Suprapubic skin (tissue), 4 donors: ENCODE measurements around the gene NBEA. TPM values are rescaled to one million over a fixed set of nuclear protein-coding genes. Genes with fewer than 3 reads are reported as not detected.
"Not testable (repeated sequence)": the region's sequence is repeated elsewhere in the genome, so short reads cannot be mapped to it uniquely, and the experiment has no call there.

Experiments used
- DNase-seq, 2 donors: peaks; one replicate each; pipeline ENCODE4 v3.0.0-alpha.2; 2019; ENCODE audit warnings: low spot score in 2 of 2
- H3K27ac ChIP-seq: fragments of 200-600 bp; sonication (generic); one replicate; pipeline ENCODE4 v1.5.1; 2019
- H3K27me3 ChIP-seq: fragments of 200-600 bp; sonication (generic); one replicate; pipeline ENCODE4 v1.5.1; 2019
- H3K36me3 ChIP-seq: fragments of 200-600 bp; sonication (generic); one replicate; pipeline ENCODE4 v1.5.1; 2019
- H3K4me1 ChIP-seq: fragments of 200-600 bp; sonication (generic); one replicate; pipeline ENCODE4 v1.5.1; 2019
- H3K4me3 ChIP-seq: fragments of 200-600 bp; sonication (generic); one replicate; pipeline ENCODE4 v1.5.1; 2019; ENCODE audit warnings: mild to moderate bottlenecking
- H3K9me3 ChIP-seq: fragments of 200-600 bp; sonication (generic); one replicate; pipeline ENCODE4 v1.5.1; 2019
- EP300 ChIP-seq: sonication (generic); formaldehyde crosslinking; IDR thresholded peaks from one replicate; pipeline ENCODE4 v1.6.1; 2017; ENCODE audit warnings: antibody characterized with exemption
- POLR2A ChIP-seq, 2 donors: fragments of 450-650 bp; IDR thresholded peaks; one replicate each; pipeline ENCODE4 v1.6.1; 2017; ENCODE audit warnings: antibody characterized with exemption in 2 of 2, mild to moderate bottlenecking in 2 of 2, moderate library complexity in 2 of 2
- POLR2AphosphoS5 ChIP-seq, 3 donors: sonication (generic); formaldehyde crosslinking; IDR thresholded peaks; one replicate each; pipeline ENCODE4 v1.6.1; 2017; ENCODE audit warnings: antibody characterized with exemption in 3 of 3
- WGBS: methylation state at CpG from one replicate; pipeline ENCODE4 v1.1.5; 2018; 5-methylcytosine and 5-hydroxymethylcytosine counted together
- total RNA-seq, 4 donors: library from RNA; depleted of rRNA; stranded (reverse); fragments of >200 nt; gene quantifications; one replicate each; pipeline ENCODE4 v1.1.0, GENCODE V29; 2016
- TF ChIP-seq, protein P1 (sequence below), 2 donors: fragments of 200-600 bp in 1 of 2; fragments of 450-650 bp in 1 of 2; sonication (generic) in 1 of 2; IDR thresholded peaks; one replicate each; pipeline ENCODE4 v1.5.1; 2016 to 2019; ENCODE audit warnings: antibody characterized with exemption in 2 of 2, mild to moderate bottlenecking in 1 of 2, moderate library complexity in 1 of 2

The NBEA gene
- total RNA-seq, 4 donors from 2014 or later: 3.1 to 9.7 (median 4.1) TPM

DNA sequence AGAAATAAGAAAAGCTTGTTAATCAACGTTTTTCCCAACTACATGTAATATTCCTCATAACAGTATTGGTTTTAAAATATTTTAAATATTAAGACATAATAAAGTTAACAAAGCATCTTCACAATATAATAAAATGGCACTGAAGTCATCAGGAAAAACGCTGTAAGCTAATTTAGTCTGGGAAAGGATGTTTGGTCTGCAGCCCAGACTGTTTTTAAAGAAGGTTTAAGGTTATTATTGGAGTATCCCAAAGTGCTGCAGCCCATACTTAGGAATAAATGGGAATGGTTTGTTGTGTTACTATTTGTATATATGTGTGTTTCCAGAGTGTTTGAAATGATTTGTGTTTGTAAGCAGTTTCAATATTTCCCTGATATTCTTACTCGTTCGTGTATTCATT lies 727.3 kb downstream of the NBEA start:
- no peak for TF ChIP-seq POLR2AphosphoS5 (IDR thresholded peaks at IDR 0.05)
- TF ChIP-seq, protein P1, sequence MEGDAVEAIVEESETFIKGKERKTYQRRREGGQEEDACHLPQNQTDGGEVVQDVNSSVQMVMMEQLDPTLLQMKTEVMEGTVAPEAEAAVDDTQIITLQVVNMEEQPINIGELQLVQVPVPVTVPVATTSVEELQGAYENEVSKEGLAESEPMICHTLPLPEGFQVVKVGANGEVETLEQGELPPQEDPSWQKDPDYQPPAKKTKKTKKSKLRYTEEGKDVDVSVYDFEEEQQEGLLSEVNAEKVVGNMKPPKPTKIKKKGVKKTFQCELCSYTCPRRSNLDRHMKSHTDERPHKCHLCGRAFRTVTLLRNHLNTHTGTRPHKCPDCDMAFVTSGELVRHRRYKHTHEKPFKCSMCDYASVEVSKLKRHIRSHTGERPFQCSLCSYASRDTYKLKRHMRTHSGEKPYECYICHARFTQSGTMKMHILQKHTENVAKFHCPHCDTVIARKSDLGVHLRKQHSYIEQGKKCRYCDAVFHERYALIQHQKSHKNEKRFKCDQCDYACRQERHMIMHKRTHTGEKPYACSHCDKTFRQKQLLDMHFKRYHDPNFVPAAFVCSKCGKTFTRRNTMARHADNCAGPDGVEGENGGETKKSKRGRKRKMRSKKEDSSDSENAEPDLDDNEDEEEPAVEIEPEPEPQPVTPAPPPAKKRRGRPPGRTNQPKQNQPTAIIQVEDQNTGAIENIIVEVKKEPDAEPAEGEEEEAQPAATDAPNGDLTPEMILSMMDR (IDR thresholded peaks at IDR 0.05): no peak
- no peak for TF ChIP-seq EP300
- no peak for TF ChIP-seq POLR2A (IDR thresholded peaks at IDR 0.05)
- Histone ChIP-seq H3K4me3 (no peak overlapping the region), H3K36me3 (no peaks in the 10 kb centered on the region), H3K9me3 (no peaks in the 10 kb centered on the region), H3K27ac (no peak overlapping the region), H3K4me1 (no peaks in the 10 kb centered on the region), H3K27me3 (no peaks in the 10 kb centered on the region)
- no peak for DNase-seq
- WGBS: 73% methylated on average over 4 of the region's 4 CpGs

DNA sequence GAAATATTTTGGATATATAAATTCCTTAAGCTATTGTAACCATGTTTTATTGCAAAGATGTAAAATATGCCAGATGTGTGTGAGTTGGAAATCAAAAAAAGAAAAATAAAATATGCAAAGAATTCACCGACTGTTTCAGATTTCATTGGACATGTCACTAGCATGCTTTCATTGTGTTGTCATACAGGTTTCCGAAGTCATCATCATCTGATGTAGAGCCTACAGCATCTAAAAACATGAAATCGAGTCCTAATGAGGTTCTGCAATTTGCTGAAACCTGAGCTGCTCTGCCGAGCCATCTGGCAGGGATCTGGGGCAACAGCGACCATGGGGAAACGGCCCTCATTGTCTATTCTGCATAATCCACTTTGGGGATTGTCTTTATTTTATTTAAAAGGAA lies 730.5 kb downstream of the NBEA start:
- Histone ChIP-seq H3K9me3 (no peaks in the 10 kb centered on the region), H3K4me3 (no peak overlapping the region), H3K36me3 (no peaks in the 10 kb centered on the region), H3K4me1 (no peaks in the 10 kb centered on the region), H3K27ac (no peak overlapping the region), H3K27me3 (no peaks in the 10 kb centered on the region)
- WGBS: 47% methylated on average over 6 of the region's 6 CpGs
- TF ChIP-seq POLR2A (IDR thresholded peaks at IDR 0.05) (no peak), EP300 (no peak), POLR2AphosphoS5 (IDR thresholded peaks at IDR 0.05) (no peak)
- TF ChIP-seq, protein P1 (IDR thresholded peaks at IDR 0.05): no peak
- DNase-seq: no peak

DNA sequence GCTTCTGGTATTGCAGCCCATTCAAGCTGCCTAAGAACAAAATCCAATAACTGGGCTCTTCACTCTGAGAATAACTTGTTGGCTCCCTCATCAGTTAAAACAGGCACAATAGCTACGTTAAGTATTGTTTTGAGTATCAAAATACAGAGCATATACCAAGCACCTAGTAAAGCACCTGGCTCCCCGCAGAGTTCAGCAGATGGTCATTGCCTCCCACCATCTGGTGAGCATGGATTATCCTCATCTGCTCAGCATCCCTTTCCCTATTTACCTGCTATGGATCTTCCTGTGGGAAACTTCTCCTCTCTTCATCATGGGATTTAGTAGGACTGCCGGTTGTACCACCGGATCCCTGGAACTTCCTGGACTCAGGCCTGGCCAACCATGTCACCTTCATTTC lies 733.6 kb downstream of the NBEA start:
- Histone ChIP-seq H3K36me3 (no peaks in the 10 kb centered on the region), H3K9me3 (no peaks in the 10 kb centered on the region), H3K4me1 (no peaks in the 10 kb centered on the region), H3K4me3 (no peak overlapping the region), H3K27me3 (no peaks in the 10 kb centered on the region), H3K27ac (no peak overlapping the region)
- 75% methylated on average over 4 of the region's 4 CpGs for WGBS
- no peak for DNase-seq
- TF ChIP-seq, protein P1 (IDR thresholded peaks at IDR 0.05): no peak
- no peak for TF ChIP-seq POLR2A (IDR thresholded peaks at IDR 0.05)
- no peak for TF ChIP-seq EP300
- TF ChIP-seq POLR2AphosphoS5 (IDR thresholded peaks at IDR 0.05): no peak

DNA sequence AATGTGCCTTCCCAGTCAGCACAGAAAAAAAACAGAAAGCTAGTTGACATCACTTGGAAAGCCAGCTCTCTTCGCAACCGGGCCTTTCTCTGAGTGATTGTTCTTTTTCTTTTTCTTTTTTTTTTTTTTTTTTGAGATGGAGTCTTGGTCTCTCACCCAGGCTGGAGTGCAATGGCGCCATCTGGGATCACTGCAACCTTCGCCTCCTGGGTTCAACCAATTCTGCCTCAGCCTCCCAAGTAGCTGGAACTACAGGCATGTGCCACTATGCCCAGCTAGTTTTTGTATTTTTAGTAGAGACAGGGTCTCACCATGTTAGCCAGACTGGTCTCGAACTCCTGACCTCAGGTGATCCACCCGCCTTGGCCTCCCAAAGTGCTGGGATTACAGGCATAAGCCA lies 735.8 kb downstream of the NBEA start:
- 78% methylated on average over 6 of the region's 6 CpGs for WGBS

DNA sequence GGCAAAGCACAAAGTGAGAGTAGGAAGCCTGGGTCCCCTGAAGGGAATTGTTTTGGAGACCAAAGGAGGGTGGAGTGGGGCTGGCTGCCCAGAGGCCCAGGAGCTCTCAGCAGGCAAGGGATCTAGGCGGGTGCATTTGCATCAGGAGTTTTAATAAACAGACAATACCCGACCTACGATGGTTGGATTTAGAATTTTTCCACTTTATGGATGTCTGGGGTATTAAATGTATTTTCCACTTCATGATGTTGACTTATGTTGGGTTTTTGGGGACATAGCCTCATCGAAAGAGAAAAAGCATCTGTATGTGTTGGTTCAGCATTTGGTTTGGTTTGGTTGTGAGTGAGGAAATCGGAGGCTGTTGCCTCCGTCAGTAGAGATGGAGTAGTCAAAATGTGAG lies 739.6 kb downstream of the NBEA start:
- H3K4me3 ChIP-seq: no peak overlapping the region
- no peaks in the 10 kb centered on the region for H3K9me3 ChIP-seq
- no peak for DNase-seq
- H3K4me1 ChIP-seq: no peaks in the 10 kb centered on the region
- H3K36me3 ChIP-seq: no peaks in the 10 kb centered on the region
- H3K27ac ChIP-seq: no peak overlapping the region
- no peaks in the 10 kb centered on the region for H3K27me3 ChIP-seq
- TF ChIP-seq POLR2A (IDR thresholded peaks at IDR 0.05): no peak
- TF ChIP-seq, protein P1 (IDR thresholded peaks at IDR 0.05): no peak
- no peak for TF ChIP-seq POLR2AphosphoS5 (IDR thresholded peaks at IDR 0.05)
- no peak for TF ChIP-seq EP300
- 96% methylated on average over 6 of the region's 6 CpGs for WGBS

More for the DNA sequence above, 735.8 kb downstream of the NBEA start:
- not testable (repeated sequence) for H3K9me3 ChIP-seq, DNase-seq, H3K4me1 ChIP-seq, H3K27ac ChIP-seq, H3K4me3 ChIP-seq, H3K27me3 ChIP-seq, H3K36me3 ChIP-seq

DNA sequence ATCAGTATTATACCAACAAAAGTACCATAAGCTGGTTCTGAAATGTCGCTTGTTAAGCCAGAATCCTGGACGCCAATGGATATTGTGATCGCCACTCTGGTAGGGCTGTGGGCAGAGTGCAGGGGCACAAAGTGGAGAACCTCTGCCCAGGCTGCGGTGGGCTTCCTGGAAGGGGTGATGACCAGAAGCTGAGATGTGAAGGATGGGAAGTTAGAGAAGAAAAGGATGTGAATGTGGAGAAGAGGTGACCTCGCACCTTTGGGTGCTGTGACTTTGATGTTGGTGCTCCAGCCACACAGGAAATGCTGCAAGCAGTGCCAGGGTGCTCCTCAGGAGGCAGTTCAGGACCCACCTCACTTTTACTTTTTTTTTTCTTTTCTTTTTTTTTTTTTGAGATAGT lies 742.4 kb downstream of the NBEA start:
- no peak overlapping the region for H3K4me3 ChIP-seq
- H3K9me3 ChIP-seq: no peaks in the 10 kb centered on the region
- 88% methylated on average over 5 of the region's 5 CpGs for WGBS
- H3K4me1 ChIP-seq: no peaks in the 10 kb centered on the region
- H3K36me3 ChIP-seq: no peaks in the 10 kb centered on the region
- H3K27ac ChIP-seq: no peak overlapping the region
- DNase-seq: no peak
- H3K27me3 ChIP-seq: no peaks in the 10 kb centered on the region
- no peak for TF ChIP-seq EP300
- TF ChIP-seq, protein P1 (IDR thresholded peaks at IDR 0.05): no peak
- no peak for TF ChIP-seq POLR2A (IDR thresholded peaks at IDR 0.05)
- no peak for TF ChIP-seq POLR2AphosphoS5 (IDR thresholded peaks at IDR 0.05)
